HG02870 (cell line): ENCODE results near the gene PSTPIP2.

ENCODE experiments used
- ATAC-seq: cut with Tn5 transposase; IDR thresholded peaks from one replicate; pipeline ENCODE4 v1.9.1; 2021; ENCODE audit warnings: mild to moderate bottlenecking, moderate library complexity; ENCODE audit not compliant: unreplicated experiment

PSTPIP2 gene

DNA sequence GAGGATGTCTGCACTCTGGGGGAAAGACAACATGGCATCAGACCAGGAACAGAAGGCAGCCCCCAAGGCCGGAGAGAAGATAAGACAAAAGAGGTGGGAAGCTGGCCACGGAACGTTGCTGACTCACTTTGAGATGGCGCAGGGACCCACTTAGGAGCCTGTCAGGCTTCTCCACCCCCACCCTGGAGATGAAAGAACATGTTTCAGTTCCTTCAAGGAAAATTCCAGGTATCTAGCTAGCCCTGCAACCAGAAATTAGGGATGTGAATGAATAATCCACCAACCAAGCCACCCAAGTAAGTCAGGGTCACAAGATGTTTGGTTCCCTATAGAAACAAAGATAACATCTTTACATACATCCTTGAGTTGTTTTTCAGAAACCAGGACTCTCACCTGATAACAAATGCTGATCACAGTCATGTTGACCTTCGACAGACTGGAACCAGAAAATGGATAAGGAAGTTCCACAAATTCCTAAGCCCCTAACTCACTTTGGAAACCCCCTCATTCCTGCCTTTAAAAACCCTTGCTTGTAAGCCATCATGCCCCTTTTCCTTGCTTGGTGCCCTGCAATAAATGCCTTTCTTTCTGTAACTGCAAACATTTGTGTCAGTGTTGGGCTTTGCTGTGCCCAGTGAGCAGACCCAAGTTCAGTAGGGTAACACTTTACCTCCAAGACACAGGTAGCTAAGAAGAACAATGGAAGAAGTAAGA, 31.9 kb downstream of the PSTPIP2 start:
- ATAC-seq: no peak

DNA sequence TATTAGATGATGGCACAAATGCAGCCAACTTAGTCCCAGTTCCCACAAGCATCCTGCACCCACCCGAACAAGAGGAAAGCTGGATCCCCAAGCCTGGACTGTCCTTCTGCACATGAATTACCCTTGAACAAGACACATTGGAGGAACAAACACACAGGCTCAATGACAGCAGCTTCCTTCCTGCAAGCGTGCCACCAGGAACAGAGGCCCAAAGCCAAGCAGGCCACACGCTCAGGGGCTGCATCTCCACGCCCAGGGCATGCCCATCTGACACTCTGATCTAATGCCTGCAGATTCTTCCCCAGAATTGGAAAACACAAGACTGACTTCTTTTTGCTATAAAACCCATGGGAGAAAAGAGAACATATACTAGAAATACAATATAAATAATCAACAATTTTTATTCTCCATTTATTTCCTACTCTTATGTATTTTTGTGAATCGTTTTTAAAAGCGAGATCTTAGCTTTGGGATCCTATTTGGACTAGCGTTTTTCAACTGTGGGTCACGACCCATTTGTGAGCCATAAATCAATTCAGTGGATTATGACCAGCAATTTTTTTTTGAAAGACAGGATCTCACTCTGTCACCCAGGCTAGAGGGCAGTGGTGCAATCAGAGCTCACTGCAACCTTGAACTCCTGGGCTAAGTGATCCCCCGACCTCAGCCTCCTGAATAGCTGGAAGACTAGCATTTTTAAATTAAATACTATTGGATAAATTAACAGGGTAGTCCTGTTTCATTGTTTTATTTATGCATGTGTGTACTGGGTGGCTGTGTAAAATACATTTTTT, 34.4 kb downstream of the PSTPIP2 start:
- no peak for ATAC-seq

GRCh38 chr18:46035696-46036680, 36.1 kb downstream of the PSTPIP2 start:
- no peak for ATAC-seq

- ATAC-seq: no peak
These were observed 37.8 kb downstream of the PSTPIP2 start for GRCh38 chr18:46034230-46034629.

DNA sequence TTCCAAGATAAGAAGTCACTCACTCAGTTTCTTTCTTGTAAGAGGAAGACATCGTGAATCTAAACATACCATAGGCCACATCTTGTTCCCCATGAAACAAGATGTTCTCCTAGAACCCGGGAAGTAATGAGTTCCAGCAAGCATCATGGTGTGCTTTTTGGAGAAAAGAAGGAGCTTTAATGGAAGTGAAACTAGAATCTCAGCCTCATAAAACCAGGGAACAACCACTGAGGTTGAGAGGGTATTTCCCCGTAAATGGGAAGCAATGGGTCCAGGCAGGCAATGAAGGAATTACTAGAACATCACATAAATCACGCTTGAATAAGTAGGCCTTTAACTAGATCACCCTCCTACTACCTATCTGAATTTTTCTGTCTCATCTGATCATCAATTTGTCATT, 40.3 kb downstream of the PSTPIP2 start:
- ATAC-seq: no peak

- peak; percentile 8 for ATAC-seq
These were observed 43.5 kb downstream of the PSTPIP2 start for GRCh38 chr18:46028536-46028891.

GRCh38 chr18:46019936-46020335, 52.1 kb downstream of the PSTPIP2 start:
- ATAC-seq: no peak

DNA sequence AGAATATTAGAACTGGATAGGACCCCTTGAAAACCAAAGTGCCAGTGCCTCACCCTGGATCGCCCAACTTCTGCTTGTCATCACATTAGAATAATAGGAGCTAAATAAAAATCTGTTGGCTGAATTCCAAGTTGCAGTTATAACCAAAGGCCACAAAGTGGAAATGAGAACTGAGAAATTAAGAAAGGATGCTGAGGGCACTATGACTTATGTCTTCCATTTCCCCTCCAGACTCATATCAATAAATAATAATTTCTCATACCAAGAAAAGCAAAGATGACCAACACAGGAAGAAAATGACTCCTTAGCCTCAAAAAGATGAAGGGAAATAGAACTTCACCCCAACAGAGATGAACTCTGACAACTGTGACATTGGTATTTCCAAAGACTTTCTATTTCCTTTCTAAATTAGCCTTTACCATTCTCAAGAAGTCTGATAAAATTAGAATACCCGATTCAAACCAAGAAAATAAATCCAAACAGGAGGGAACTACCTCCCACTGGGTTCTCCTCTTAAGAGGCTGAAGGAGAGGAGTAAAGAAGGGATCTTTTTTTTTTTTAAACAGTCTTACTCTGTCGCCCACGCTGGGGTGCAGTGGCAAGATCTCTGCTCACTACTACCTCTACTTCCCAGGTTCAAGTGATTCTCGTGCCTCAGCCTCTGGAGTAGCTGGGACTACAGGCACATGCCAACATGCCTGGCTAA, 58.4 kb downstream of the PSTPIP2 start:
- ATAC-seq: peak; percentile 80

DNA sequence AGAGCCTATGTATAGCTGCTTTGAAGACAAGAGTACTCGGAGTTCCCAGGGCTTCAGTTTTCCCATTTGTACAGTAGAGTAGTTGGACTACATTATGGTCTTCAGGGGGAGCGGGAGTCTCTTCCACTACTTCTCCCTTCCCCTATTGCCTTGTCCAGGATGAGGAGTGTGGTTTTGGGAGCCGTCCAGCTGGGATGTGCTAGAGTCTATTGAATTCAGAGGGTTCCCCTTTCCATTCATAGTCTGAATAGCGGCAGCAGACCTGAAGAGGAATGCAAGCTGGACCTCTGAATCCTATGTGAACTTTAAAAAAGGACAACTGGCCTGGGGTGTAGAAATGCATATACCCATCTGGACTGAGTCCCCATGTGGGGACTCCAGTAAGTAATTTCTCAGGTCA, 61.4 kb downstream of the PSTPIP2 start:
- ATAC-seq: no peak

DNA sequence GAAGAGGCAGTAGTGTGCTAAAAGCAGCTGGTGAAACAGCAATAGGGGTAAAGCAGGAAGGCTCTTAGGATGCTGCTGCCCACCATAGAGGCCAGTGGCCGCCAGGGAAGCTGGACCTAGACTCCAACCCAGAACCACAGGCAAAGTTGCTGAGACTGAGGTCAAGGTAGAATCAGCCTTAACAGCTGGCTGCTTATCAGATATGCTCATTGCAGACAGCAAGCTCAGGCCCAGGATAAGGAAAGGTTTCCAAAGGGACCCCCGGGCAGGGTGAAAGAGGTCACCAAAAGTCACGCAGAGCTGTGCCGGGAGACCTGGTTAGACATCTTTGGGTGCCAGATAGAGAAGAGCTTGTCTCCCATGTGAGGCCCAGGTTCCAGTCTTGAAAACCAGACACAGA, 62.0 kb downstream of the PSTPIP2 start:
- ATAC-seq: no peak

GRCh38 chr18:46009125-46009840, 62.8 kb downstream of the PSTPIP2 start:
- ATAC-seq: no peak

GRCh38 chr18:46008531-46008930, 63.5 kb downstream of the PSTPIP2 start:
- ATAC-seq: no peak

GRCh38 chr18:46007165-46007564, 64.9 kb downstream of the PSTPIP2 start:
- ATAC-seq: no peak

- ATAC-seq: no peak
These were observed 69.1 kb downstream of the PSTPIP2 start for GRCh38 chr18:46002934-46003333.

GRCh38 chr18:46001892-46002291, 70.2 kb downstream of the PSTPIP2 start:
- ATAC-seq: no peak

- no peak for ATAC-seq
These were observed 71.0 kb downstream of the PSTPIP2 start for GRCh38 chr18:46001074-46001473.

DNA sequence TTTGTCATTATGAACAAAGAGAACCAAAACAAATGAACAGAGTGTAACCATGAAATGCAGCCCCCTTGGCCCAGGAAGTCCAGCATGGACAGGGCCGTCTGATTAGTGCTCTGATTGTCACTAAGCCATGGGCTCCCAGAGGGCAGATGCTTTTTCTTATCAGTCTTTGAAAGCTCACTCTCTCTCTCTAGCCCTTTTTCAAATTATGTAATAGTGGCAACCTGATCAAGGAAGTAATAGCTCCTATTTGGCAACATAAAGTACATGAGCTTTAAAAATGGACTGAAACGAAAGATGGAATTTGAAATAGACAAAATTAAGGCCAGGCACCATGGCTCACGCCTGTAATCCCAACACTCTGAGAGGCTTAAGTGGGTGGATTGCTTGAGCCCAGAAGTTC, 72.5 kb downstream of the PSTPIP2 start:
- ATAC-seq: no peak

- no peak for ATAC-seq
These were observed 73.8 kb downstream of the PSTPIP2 start for GRCh38 chr18:45998244-45998643.

DNA sequence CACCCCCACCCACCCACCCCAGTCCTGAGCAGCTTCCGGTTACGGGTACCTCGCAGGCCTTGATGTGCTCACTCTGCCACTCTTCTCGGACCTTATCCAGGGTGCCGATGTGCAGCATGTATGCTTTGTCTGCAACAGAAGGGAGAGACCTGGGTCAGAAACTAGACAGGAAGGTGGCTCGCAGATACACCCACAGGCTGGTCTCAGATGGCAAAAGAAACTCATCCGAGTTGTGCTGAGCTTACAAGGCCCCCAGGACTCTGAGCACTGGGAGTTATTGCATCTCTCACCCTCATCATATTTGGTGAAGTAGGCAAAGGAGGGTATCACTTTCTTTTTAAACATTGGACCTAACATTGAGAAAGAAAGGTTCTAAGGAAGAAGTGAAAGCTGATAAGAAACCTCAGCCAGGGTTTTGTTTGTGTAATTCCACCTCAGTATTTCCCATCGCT, 74.3 kb downstream of the PSTPIP2 start:
- ATAC-seq: no peak

DNA sequence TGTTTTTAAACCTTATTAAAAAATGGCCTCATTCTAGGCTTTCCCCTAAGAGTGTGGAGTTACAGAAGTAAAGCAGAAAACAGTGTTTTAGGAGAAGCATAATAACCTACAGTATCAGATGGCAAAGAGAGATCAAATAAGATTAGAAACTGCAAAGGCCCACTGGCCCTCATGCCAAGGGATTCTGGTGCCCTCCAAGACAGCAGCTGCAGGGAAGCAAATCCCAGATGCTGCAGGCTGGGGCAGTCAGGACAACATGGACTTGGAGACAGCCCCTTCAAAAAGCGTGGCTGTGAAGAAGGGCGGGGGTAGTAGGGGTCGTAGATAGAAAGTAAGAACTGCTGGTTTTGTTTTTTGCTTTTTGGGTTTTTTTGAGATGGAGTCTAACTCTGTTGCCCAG, 76.6 kb downstream of the PSTPIP2 start:
- no peak for ATAC-seq
